Femur (tissue), 1 donor: Measurements from ENCODE around the gene PSMD5.
"Not testable (repeated sequence)": the region's sequence is repeated elsewhere in the genome, so short reads cannot be mapped to it uniquely, and the experiment has no call there.

Experiments used
- DNase-seq: peaks from one replicate; pipeline ENCODE4 v3.0.0-alpha.2; 2017

PSMD5 gene

GRCh38 chr9:120854596-120855327 lies 12.0 kb upstream of the PSMD5 start:
- DNase-seq: no peak

GRCh38 chr9:120853198-120853597 lies 10.5 kb upstream of the PSMD5 start:
- no peak for DNase-seq

- DNase-seq: no peak
Measured at GRCh38 chr9:120852240-120853010, 9.7 kb upstream of the PSMD5 start.

GRCh38 chr9:120851449-120851848 lies 8.7 kb upstream of the PSMD5 start:
- no peak for DNase-seq

GRCh38 chr9:120850315-120850714 lies 7.6 kb upstream of the PSMD5 start:
- DNase-seq: no peak

GRCh38 chr9:120846906-120847305 lies 4.2 kb upstream of the PSMD5 start:
- no peak for DNase-seq

GRCh38 chr9:120846251-120846889 lies 3.6 kb upstream of the PSMD5 start:
- no peak for DNase-seq

- no peak for DNase-seq
Measured at GRCh38 chr9:120845255-120845654, 2.5 kb upstream of the PSMD5 start.

GRCh38 chr9:120841930-120842684 lies 615 bp downstream of the PSMD5 start:
- no peak for DNase-seq

GRCh38 chr9:120839146-120839545 lies 3.6 kb downstream of the PSMD5 start:
- DNase-seq: no peak

- no peak for DNase-seq
Measured at GRCh38 chr9:120837921-120838320, 4.8 kb downstream of the PSMD5 start.

- DNase-seq: no peak
Measured at GRCh38 chr9:120833325-120833724, 9.4 kb downstream of the PSMD5 start.

GRCh38 chr9:120832807-120833206 lies 9.9 kb downstream of the PSMD5 start:
- no peak for DNase-seq

- no peak for DNase-seq
Measured at GRCh38 chr9:120830865-120831264, 11.9 kb downstream of the PSMD5 start.

- no peak for DNase-seq
Measured at GRCh38 chr9:120830151-120830550, 12.6 kb downstream of the PSMD5 start.

GRCh38 chr9:120829650-120830049 lies 13.1 kb downstream of the PSMD5 start:
- no peak for DNase-seq

- DNase-seq: no peak
Measured at GRCh38 chr9:120820095-120820494, 22.6 kb downstream of the PSMD5 start.

GRCh38 chr9:120818595-120818994 lies 24.1 kb downstream of the PSMD5 start:
- DNase-seq: no peak

GRCh38 chr9:120815075-120815474 lies 27.6 kb downstream of the PSMD5 start:
- DNase-seq: no peak

- no peak for DNase-seq
Measured at GRCh38 chr9:120808931-120809330, 33.8 kb downstream of the PSMD5 start.

- DNase-seq: no peak
Measured at GRCh38 chr9:120807607-120808379, 34.9 kb downstream of the PSMD5 start.

- DNase-seq: not testable (repeated sequence)
Measured at GRCh38 chr9:120804784-120805363, 37.8 kb downstream of the PSMD5 start.
